A172 (cell line): ENCODE measurements around the gene TFIP11. TPM values are rescaled to one million over a fixed set of nuclear protein-coding genes. Genes with fewer than 3 reads are reported as not detected.

Experiments
- DNase-seq: peaks from one replicate; pipeline ENCODE4 v3.0.0-alpha.2; 2015; ENCODE audit warnings: low spot score
- total RNA-seq: library from RNA; depleted of rRNA; stranded (reverse); fragments of >200 nt; shearing (Covaris generic); gene quantifications from 2 replicates; pipeline ENCODE4 v1.2.3, GENCODE V29; 2014; rRNA removed

The TFIP11 gene
- 21.1 and 23.1 TPM in 2 replicates for total RNA-seq

DNA sequence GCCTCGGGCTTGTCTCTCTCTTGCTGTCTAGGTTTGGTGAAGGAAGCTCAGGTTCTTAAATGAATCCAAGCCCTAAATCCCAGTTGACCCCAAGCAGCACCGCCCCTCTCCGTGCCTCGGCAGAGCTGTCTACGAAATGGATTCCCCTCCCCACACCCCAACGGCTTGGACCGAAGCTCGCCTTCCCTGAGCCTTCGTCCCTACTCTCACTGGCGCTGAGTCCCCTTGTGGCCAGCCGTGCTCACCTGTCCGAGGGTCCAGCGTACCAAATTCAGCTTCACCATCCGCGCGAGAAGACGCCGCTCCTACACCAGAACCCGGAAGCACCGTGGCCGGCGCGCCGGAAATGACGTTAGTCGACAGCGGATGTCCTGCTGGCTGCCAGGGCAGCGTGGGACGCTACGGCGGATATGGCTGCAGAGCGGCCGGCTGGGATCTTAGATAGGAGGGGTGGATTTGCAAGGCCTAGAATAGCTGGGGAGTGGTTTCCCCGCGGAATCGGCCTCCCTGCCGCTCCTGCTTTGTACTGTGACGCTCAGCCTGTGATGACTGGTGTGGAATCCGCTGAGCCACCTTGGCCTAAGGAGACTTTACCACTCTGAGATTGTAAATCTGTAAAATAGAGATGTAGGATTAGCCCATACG lies at the start of gene TFIP11:
Gene TFIP11, minus strand, starts transcription at position 325 of the 645 bp plus-strand sequence. CDS start 2,201 bp downstream, outside the sequence.
- peak; percentile 64 for DNase-seq

DNA sequence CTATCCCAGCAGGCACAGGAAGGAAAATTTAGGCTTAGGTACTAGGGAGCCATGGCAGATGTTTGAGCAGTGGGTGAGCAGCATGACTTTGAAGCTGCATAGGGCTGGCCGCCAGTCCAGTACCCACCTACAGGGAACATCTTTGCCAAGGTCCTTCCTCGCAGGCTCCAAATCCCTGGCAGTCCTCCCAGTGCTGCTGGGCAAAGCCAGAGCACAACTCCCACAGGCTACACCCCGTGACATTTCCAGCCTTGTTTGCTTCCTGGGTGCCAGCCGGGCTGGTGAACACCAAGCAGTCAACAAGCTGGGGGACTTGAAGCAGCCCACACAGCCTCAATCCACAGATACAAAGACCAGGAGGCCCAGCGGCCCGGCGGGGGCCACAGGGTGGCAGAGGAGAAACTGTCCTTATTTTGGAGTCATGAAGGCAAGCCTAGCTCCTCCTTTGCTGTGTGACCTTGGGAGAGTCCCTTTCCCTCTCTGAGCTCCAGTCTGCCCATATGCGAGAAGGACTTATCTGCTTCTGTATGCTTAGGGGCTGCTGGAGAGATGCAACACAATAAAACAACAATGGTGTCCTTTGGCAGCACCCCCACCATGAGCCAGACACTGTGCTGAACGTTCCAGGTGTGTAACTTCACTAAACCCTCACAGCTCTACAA lies 49.6 kb upstream of the TFIP11 start:
- no peak for DNase-seq

DNA sequence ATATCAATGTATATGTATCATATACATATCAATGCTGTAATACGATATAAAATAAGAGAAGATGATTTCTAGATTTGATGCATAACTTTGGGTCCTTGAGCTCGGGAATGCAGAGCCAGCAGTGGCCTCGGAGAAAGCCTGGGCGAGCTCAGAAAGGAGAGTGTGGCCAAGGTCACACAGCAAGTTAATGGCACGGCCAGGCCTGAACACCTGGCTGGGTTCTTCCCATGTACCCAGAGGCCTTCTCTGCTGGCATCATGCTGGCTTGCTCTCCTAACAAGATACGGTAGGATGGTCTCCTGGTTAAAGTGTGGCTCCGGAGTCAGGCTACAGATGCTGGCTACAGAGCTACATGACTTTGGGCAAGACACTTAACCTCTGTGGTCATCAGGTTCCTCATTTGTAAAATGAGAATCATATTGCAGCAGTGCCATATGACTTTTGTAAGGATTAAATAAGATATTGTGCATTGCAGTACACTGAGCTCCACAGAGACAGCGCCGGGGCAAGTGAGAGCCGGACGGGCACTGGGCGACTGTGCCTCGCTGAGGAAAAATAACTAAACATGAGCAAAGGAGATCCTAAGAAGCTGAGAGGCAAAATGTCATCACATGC lies 47.8 kb upstream of the TFIP11 start:
- no peak for DNase-seq

DNA sequence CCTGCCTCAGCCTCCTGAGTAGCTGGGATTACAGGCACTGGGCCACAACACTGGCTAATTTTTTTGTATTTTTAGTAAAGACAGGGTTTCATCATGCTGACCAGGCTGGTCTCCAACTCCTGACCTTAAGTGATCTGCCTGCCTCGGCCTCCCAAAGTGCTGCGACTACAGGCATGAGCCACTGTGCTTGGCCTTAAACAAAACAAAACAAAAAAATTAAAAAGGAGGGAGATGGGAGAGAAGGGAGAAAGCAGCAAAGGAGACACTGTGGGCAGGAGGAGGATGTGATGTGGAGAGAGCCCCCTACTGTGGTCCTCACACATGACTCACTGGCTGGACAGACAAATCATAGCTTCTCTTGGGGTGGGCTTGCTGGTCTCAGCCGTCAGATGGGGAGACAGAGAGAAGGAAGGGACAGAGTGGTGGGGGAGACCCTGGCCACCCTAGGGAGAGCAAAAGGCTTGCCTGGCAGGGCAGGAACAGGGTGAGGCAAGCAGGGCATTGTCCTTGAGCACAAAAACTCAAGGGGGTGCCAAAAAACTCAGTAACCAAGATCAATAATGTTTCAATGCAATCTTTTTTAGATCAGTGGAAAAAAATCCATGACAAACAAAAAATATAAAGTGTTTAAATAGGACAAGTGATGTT lies 46.1 kb upstream of the TFIP11 start:
- DNase-seq: no peak

DNA sequence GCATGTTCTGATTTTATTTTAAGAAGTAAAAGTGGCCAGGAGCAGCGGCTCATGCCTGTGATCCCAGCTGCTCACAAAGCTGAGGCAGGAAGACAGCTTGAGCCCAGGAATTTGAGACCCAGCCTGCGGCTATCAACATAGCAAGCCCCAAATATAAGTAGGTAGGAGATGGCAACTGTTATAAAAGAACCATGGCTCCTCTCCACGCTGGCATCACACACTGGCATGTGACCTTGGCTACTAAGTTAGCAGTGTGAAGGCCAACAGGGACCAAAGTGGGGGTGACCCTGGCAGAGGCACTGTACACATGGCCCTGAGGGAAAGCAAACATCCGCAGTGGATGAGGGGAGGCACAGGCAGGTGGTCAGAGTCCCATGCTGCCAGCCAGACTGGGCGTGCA lies 44.6 kb upstream of the TFIP11 start:
- DNase-seq: no peak

DNA sequence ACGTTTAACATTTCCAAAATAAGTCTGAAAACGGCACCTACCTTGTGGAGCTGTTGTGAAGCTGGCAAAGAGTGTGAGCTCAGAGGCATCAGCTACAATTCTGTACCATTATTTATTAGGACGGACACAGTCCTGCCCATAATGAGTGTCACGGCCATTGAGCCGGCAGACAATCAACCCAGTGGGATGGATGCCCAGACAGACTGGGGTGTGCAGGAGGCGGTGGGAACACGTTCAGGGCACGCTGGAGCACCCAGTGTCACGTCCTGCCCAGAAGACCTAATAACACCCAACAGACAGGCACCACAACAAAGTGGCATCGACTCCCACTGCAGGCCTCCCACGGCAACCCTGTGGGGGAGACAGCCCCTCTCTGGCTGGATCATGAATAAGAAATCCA lies 43.2 kb upstream of the TFIP11 start:
- DNase-seq: no peak

DNA sequence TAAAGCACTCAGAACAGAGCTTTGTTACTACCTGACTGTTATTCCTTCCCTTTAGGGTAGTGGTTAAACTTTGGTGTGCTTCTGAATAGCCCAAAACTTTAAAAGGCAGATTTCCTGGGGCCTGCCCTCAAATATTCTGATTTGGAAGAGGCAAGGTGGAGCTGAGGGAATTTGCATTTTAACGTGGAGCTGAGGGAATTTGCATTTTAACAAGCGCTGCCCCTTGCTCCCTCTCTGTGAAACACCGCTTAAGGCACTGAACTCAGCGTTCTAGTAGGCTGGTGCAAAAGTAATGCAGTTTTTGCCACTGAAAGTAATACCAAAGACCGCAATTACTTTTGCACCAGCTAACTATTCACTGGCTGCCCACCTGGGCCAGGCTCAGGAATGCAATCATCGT lies 42.7 kb upstream of the TFIP11 start:
- DNase-seq: no peak

DNA sequence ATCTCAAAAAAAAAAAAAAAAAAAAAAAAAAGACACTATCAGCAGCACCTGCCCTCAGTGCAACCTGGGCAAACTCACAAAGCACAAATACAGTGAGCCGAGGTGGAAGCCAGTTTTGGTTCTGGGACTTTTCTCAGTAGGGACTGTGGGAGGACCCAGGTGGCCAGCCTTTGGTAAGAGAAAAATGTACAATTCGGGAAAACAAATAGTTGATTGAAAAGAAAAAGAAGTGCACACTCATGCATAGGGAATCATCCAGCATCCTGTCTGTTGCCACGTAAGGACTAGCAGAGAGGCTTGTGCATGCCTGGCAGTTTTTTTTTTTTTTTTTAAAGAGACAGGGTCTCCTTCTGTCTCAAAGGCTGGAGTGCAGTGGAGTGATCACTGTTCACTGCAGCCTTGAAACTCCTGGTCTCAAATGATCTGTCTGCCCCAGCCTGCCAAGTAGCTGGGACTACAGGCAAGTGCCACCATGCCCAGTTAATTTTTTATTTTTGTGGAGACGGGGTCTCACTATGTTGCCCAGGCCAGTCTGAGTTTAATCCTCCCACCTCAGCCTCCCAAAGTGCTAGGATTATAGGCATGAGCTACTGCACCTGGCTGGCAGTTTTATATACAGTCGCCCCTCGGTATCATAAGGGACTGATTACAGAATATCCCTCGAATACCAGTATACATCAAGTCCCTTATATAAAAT lies 40.9 kb upstream of the TFIP11 start:
- peak; percentile 60 for DNase-seq

DNA sequence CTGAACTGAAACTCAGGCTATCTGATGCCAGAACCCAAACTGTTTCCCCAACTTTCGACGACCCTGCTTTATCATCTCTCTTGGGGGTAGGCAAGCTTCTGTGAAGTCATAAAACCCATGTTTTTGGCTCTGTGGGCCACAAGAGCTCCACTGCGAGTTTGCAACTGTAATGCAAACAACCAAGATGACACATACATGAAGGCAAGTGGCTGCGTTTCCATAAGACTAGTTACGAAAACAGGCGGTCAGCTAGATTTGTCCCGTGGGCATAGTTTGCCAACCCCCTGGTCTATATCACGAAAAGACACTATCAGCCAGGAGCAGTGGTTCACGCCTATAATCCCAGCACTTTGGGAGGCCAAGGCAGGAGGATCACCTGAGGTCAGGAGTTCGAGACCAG lies 40.2 kb upstream of the TFIP11 start:
- DNase-seq: no peak

DNA sequence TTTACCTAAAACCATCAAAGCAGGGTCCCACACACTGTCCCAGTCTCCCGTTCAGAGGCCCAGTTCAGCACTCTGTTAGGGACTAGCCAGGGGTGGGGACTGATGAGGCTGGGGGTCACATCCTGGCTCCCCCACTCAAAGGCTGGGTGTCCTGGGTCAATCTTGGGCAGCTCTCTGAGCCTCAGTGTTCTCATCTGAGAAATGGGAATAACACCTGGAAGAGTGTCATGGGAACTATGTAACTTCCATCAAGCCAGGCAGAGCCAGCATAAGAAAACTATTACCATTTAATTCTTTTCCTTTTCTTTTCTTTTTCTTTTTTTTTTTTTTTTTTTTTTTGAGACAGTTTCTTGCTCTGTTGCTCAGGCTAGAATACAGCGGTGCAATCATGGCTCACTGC lies 39.3 kb upstream of the TFIP11 start:
- no peak for DNase-seq

DNA sequence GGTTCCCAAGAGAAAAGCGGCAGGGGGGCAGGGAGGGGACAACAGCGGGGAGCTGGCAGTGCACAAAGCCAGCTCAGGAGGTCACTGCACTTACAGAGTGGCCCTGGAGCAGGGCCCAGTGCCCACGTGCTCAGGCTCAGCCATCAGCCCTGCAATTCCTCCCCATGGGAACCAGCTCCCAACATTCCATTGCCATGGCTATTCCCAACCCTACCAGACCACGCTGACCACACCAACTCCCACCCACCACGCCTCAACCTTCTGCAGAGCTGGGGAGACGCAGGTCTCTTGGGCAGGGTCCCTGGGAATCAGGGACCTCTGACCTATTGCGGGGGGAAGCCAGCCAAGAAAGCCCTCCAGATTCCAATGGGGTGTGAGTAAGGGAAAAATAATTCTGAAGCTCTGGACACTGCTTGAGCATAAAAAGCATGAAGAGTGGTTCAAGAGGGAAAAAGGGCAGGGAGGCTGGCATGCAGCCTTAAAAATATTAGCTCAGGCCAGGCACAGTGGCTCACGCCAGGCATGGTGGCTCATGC lies 38.3 kb upstream of the TFIP11 start:
- DNase-seq: peak; percentile 92

DNA sequence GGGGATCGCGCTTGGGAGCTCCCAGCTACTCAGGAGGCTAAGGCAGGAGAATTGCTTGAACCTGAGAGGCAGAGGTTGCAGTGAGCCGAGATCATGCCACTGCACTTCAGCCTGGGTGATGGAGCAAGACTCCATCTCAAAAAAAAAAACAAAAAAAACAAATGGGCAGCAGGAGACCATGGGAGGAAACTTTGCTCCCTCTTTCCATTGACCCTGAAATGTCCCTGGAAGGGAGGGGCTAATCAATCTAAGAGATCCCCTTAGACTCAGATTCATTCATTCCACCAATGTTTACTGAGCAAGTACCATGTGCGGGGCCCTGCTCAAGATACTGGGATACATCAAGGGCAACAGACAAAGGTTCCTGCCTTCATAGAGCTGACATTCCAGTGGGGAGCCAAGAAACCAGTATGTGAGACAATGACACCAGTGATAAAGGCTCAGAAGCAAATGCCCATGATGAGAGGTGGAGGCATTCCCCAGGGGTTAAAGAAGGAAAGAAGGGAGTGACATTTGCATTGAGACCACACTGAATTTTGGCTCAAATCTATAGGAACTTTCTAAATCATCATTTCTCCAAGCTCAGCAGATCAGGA lies 37.7 kb upstream of the TFIP11 start:
- no peak for DNase-seq

DNA sequence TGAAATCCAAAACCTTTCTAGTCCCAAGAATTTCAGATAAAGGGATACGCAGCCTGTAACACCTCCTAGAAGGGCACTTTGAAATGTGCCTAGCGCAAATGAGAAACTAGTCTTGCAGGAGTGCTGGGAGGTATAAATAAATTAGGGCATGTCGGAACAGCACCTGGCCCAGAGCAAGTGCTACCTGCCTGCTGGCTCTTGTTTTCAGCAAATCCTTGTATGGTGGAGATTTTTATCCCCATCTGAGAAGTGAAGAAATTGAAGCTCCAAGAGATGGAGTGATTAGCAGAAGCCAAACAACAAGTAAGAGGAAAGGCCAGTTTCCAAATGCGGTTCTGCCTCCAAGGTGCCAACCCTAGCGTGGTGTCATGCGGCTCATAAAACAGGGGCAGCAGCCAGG lies 36.7 kb upstream of the TFIP11 start:
- no peak for DNase-seq

DNA sequence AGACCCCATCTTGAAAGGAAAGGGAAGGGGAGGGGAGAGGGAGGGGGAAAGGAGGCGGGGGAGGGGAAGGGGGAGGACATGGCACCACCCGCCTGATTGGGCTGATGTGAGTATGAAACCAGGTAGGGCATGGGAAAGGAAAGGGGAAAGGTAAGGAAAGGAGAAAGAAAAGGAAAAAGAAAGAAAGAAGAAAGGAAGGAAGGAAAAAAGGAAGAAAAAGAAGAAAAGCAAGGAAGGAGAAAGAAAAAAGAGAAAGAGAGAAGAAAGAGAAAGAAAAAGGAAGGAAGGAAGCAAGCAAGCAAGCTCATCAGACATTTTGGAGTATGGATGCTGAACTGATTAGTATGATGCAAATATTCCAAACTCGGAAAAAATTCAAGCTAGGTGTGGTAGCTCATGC lies 36.0 kb upstream of the TFIP11 start:
- no peak for DNase-seq

DNA sequence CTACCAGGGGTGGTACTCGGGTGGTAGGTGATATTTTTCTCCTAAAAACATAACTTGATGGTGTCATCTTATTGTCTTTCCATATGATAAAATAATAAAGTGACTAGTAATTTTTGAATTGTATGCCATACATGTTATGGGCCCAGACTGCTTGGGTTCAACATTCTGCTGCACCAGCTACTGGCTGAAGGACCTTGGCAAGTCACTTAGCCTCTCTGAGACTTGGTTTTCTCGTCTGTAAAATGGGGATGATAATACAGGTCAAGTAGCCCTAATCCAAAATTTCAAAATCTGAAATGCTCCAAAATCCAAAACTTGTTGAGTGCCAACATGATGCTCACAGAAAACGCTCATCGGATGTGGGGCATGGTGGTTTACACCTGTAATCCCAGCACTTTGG lies 35.6 kb upstream of the TFIP11 start:
- DNase-seq: no peak

DNA sequence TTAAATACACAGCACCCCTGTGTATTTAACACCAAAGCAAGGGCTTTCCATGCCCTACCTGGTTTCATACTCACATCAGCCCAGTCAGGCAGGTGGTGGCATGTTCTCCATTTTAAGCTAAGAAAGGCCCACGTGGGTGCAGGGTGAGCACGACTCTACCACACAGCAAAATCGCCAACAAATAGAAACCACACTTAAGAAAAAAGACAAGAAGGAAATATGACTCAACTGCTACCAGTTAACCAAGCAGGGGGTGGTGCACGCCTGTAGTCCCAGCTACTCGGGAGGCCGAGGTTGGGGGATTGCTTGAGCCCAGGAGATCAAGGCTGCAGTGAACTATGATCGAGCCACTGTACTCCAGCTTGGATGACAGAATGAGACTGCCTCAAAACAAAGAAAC lies 35.2 kb upstream of the TFIP11 start:
- no peak for DNase-seq

DNA sequence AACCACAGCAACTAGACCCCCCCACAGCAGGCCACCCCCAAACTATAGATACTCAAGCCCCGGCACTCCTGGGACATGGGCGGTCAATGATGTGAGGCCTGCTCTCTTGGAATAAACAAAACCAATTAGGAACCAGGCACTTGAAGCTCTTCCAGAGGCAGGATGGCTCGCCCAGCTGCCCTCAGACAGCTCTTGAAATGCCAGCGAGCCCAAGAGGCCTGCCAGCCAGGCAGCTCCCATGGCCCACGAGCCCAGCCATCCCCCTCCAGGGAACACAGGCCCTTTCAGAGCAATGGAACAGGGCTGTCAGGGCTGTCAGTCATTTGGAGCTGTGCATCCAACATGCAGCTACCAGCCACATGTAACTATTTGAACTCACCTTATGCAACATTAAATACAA lies 34.0 kb upstream of the TFIP11 start:
- no peak for DNase-seq

DNA sequence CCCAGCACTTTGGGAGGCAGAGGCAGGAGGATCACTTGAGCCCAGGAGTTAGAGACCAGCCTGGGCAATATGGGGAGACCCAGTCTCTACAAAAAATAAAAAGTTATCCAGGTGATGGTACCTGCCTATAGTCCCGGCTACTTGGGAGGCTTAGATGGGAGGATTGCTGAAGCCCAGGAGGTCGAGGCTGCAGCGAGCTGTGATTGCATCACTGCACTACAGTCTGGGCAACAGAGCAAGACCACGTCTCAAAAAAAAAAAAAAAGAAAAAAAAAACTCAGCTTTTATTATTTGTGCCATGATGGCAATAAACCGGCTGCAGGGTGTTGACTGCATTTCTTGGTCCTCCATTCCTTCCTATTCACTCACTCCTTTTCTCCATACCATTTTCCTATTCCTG lies 33.6 kb upstream of the TFIP11 start:
- DNase-seq: no peak

DNA sequence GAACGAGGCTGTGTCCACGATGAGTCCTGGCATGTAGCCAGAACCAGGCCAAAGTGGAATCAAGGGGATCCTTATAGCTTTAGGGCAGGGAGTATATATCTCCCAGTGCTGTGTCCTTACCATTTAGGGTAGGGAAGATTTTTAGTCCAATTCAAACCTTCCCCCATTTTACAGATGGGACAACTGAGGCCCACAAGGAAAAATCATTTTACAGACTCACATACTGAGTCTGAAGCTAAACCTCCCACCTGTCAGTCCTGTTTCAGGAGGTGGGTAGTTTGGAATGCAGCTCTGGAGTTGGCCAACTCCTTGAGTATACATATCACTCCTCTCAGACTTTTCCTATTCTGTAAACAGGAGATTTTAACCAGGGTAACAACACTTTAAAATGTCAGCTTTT lies 33.1 kb upstream of the TFIP11 start:
- DNase-seq: no peak

DNA sequence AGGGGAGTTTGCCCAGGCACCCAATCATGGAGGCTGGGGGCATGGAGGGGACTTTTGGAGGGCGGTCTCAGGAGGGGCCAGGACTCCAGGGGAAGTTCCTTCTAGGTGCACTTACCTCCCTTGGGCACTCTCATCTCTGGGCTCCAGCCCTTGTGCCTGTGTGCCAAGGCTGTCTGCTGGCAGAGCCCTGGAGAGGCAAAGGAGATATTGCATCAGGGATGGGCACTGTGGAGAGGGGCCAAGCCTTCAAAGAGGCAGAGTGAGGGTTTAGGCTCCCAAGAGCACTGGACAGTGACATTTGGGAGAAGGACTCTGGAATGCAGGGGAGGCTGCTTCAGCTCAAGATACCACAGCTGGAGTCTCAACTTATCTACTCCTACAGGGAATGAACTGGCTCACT lies 32.2 kb upstream of the TFIP11 start:
- no peak for DNase-seq

DNA sequence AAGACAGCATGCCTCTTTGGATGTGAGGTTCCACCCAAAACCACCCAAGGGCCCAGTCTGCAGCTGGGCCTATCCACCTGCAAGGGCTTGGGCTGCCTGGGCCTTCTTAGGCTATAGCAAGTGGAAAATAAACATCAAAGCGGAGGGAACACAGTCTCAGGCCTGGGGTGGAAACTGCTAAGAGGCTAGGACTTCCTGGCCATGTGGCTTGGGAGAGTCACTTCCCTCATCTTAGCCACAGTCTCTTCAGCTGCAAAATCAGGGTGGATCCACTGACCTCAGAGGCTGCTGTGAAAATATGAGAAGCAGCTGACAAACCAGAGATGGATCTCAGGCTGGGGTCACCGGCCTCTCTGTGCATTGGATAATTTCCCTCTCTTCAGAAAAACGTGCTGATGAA lies 30.6 kb upstream of the TFIP11 start:
- no peak for DNase-seq
